GM18499 (cell line): Measurements from ENCODE around the gene SPAAR.
"Not testable (repeated sequence)": the region's sequence is repeated elsewhere in the genome, so short reads cannot be mapped to it uniquely, and the experiment has no call there.

ENCODE experiments used
- ATAC-seq: cut with Tn5 transposase; IDR thresholded peaks from one replicate; pipeline ENCODE4 v1.9.1; 2021; ENCODE audit warnings: moderate number of reproducible peaks; ENCODE audit not compliant: insufficient read depth, unreplicated experiment

Gene SPAAR

DNA sequence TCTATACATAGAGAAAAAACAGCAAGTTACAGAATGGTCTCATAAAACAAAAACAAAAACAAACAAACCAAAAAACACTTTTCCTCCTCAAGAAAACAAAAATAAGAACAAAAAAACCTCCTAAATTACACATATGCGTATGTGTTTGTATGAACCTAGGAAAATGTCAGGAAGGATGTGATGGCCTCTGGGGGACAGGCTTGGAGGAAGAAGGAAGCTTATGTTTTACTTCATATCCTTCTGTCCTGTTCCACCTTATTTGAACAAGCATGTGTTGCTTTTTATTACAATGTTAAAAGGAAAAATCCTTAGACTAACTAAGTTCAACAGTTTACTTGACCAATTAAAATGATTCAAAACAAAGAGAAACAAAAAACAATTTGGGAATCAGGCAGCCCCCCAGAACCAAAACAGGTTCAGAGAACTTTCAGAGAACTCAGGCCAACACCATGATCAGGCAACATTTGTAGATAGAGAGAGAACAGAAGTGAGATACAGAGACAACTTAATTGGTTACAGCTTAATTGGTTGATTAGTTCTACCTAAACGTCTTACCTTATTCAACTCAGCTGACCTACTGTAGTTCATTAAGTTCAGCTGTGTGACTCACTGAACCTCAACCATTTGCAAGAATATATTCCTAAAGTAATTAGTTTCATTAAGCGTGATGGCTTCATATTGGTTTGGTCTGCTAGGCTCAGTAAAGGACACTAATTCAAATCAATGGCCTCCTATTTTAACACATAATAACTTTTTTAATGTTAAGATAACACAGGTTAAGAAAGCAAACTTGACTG lies 10.1 kb downstream of the SPAAR start:
- no peak for ATAC-seq

DNA sequence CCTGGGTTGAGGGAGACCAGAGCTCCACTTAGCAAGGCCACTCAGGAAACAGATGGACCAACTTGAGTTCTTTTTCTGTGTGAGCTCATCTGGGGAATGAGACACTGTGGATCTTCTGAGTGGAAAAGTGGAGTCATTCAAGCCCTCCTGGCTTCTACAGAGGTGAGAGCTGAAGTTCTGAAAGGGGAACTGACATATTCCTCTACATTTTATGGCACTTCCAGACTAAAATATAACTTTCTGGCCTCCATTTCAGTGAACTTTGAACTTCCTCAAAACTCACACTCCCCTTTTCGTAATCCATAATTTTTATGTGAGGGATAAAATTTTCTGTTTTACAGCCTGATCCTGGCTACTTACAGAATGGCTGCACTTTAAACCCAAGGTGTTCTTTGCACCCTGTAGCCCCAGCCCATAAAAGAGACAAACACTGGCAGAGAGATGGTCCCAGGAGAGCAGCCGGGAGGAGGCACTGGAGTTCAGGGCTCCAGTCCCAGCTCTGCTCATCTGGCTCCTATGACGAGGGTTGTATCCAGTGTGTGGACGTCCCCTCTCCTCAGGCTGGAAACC lies 10.8 kb downstream of the SPAAR start:
- ATAC-seq = no peak

DNA sequence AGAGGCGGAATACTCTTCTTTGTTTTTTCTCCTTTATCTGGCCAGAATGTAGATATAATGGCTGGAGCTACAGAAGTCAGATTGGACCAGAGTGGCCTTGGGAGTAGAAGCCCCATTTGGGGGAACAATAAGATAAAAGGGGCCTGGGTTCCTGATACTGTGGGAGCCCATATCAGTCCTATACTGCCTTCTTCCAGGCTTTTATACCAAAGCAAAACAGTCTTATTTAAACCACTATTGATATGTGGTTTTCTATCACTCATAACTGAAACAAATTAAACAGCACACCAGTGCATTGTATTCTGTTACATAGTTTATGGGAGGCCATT lies 14.3 kb downstream of the SPAAR start:
- ATAC-seq = no peak

DNA sequence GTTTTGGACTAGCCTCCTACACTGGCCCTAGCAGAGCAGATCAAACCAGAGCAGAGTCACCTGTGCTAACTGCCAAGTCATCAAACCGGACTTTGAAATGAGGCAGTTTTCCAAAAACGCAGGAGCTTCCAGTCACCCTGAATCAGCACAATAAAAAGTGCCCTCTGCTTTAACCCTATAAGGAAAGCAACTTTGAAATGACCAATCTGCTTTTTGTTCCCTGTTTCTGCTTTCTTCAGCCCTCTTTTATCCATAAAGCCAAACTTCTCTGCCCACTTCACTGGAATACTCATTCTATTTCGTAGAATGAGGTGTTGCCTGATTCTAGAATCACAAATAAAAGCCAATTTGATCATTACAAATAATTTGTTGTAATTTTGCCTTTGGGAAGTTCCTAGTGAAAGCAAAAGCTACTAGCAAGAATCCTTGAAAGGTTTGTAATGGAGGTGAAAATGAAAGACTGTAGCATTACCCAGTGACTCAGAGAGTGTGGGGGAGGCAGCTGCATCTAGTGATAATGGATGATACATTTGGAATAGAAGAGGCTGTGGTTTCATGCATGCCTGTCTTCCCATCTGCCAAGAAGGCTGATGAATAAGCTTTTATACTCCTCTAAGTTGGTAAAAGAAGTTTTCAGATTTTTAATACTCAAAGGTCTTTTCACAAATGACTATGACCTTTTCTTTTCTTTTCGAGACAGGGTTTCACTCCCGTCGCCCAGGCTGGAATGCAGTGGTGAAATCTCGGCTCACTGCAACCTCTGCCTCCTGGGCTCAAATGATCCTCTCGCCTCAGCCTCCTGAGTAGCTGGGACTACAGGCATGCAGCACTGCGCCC lies 14.9 kb downstream of the SPAAR start:
- ATAC-seq = no peak

DNA sequence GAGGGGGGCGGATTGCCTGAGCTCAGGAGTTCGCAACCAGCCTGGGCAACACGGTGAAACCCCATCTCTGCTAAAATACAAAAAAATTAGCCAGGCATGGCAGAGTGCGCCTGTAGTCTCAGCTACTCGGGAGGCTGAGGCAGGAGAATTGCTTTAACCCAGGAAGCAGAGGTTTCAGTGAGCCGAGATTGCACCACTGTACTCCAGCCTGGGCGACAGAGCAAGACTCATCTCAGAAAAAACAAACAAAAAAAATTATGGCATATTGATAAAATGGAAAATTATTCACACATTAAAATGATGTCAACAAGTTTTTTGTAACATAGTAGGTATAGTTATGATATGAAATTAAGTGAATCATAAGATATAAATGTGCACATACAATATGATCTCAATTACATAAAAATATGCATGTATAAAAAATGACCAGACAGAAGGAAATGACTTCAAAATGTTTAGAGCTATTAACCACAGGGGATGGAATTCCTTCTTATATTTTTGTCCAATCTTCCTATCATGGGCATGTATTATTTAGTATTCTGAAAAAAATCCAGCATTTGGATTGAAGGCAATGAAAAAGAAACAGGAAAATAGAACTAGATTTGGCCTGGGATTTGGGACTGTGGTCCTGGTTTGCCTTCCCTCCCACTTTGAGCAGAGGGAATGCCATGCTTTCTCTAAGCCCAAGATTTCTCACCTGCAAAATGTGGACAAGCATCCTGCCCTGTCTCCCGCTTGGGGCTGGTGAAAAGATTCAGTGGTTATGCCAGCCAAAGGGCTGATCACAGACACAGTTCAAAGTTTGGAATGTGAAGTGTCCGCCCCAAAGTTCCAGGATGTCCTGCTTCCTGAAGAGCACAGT lies 19.5 kb downstream of the SPAAR start:
- no peak for ATAC-seq

DNA sequence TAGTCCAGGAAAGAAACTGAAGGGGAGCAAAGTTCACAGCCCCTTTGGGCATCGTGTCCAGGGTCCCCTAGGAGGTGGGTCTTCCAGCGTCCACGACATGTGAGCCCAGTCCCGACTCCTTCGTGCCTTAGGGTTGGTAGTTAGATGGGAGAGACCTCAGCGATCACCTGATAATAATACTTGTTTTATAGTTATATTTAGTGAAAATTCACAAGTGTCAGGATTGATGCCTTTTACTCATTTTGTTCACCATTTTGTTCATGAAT lies 20.1 kb downstream of the SPAAR start:
- no peak for ATAC-seq

DNA sequence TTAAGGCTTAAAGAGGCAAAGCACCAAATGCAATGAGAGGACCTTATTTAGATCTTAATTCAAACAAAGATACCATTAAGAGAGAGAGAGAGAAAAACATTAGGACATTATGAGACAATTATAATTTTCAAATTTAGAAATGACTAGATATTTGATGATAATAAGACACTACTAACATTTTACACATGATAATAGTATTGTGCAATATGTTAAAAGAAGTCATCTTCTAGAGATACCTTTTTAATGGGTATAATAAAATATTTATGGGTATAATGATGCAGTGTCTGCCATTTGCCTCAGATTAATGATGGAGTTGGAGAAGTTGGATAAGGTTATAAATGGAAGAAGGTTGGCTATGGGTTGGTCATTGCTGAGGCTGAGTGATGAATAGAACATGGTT lies 21.2 kb downstream of the SPAAR start:
- ATAC-seq = no peak

DNA sequence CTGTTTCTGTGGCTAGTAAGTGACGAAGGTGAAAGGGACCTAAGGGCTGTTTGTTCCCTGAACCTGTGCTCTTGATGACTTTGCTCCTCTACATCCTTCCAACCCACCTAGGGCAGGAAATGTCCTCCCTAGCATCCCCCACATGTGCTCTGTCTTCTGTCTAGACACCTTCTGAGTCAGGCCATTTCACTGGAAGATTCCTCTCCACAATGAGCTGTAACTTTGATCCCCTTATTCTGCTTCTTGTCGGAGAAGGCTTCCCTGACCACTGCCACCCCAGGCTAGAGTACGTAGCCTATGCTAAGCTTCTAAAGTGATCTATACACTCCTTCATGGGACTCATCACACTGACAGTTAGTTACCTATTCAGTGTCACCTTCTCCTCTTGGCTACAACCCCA lies 21.7 kb downstream of the SPAAR start:
- no peak for ATAC-seq

DNA sequence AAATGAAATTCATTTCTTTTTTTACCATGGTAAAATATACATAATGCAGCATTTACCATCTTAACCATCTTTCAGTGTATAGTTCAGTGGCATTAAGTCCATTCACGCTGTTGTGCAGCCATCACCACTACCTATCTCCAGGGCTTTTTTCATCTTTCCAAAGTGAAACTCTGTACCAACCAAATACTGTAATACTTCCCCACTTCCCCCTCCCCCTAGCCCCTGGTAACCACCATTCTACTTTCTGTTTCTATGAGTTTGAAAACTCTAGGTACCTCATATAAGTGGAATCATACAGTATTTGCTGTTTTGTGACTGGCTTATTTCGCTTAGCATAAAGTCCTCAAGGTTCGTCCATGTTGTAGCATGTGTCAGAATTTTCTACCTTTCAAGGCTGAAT lies 23.4 kb downstream of the SPAAR start:
- ATAC-seq = no peak

DNA sequence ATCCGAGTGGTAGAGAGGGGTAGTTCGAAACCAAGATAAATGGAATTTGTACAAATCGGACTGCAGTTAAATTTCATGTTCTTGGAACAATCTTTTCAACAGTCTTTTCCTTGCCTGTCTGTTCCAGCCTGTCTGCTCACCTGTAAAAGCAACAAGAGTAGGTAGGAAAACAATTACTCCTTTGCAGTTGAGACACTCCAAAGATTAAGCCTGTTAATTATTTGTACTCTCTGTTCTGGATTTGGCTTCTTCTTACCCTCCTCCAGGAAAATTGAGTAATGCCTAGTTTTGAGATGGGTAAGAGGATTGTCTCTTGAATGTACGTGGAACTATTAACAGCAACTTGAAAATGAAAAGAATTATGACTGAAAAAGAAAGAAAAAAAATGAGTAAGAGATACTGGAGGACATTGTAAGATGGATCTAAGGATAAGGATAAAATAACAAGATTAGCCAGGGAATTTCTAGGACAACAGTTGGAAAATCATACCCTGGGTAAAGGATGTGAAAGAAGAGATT lies 24.3 kb downstream of the SPAAR start:
- ATAC-seq = no peak

DNA sequence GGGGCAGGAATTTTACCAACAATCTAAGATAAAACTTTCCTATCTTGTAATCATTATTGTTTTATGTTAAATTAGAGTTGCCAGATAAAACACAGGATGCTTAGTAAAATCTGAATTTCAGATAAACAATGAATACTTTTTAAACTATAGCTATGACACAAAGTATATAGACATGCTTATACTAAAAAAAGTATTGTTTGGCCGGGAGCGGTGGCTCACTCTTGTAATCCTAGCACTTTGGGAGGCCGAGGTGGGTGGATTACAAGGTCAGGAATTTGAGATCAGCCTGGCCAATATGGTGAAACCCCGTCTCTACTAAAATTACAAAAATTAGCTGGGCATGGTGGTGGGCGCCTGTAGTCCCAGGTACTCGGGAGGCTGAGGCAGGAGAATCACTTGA lies 24.8 kb downstream of the SPAAR start:
- not testable (repeated sequence) for ATAC-seq

DNA sequence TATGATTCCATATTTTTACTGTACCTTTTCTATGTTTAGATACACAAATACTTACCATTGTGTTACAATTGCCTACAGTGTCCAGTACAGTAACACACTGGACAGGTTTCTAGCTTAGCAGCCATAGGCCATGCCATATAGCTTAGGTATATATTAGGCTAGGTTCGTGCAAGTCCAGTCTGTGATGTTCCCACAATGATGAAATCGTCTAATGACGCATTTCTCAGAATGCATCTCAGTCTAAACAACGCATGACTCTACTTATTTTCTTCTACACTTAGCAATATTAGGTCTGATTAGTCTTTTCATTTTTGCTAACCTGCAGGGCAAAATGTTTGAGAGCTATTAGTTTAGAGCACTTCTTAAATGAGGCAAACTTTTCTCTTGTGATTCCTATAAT lies 26.0 kb downstream of the SPAAR start:
- no peak for ATAC-seq

DNA sequence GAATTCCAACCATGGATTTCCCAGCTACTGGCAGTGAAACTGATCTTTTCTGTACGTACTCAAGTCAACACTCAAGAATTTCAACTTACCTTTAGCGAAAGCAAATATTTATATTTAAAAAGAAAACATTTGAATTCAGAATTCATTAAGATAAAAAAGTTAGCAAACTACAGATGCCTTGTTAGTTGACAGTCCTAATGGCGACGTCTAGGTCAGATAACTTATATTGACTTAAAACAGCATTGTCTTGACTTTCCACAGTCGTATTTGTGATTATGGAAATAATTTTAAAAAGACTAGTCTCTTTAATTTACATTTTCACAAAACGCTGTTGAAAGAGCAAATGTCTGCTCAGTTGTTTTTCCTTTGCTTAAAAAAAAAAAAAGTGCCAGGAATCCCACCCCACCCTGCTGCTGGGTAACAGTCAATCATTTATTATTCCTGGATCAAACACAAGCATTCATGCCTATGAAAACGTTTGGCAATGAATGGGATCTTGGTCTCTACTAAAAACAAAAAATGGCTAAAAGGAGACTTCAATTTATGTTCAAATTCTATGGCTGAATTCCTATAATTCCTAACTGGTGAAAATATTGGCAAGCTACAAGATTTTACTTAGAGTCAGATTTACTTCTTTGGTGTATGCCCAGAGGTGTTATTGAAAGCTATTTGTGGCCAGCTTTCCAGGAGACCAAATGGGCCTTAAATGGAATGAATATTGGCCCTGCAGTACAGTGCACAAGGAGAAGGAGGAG lies 26.6 kb downstream of the SPAAR start:
- ATAC-seq = no peak

DNA sequence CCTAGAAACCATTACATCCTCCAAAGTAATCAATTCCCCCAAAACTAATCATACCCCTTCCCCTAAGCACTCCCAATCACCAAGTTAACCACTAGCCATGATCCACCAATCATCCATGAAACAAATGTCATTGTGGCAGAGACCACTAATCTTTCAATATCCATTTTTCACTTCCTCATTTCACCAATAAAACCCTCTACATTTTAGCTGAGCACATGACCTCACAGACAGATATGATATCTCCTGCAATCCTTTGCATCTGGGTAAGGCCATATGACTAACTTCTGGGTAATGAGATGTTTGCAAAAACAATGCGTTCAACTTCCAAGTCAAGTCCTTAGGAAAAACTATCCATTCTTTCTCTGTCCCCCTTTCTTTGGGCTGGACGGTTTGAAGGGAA lies 27.9 kb downstream of the SPAAR start:
- ATAC-seq = no peak

DNA sequence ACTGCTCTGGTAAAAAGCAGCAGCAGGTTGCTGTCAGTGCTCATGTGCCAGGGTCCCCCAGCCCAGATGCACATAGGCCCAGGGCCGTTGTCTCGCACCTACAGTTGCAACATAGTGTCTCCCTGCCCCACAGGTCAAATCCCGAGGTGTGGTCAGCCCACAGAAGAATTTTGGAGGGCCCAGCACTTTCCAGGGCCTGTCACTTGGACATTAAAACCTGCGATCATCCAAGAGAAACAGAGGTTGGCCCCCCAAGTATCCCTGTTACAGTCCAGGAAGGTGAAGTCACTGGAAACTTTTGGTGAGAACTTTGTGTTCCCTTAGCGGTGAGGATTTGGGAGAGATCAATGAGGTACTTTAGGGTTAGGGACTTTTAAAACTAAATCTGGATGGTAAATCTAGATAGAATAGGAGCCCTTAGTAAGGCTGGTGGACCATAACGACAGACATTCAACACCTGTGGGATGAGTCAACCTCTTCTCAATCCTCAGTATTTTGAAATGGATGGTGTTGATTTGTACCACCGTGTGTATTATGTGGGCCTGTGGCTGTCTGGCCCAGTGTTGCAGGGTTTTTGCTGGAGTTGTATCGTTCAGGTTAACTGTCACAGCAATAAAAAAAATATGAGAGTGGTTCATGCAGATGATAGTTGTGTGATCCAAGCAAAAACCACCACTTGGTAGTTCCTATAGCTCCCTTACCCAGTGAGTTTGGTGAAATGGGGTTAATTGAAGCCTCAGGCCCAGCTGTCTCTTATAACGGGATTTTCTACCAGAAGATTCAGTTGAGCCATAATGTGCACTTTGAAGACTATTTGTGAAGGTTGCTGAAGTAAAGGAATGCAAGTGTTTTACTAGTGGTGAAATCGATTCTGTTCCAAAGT lies 29.4 kb downstream of the SPAAR start:
- ATAC-seq = no peak

DNA sequence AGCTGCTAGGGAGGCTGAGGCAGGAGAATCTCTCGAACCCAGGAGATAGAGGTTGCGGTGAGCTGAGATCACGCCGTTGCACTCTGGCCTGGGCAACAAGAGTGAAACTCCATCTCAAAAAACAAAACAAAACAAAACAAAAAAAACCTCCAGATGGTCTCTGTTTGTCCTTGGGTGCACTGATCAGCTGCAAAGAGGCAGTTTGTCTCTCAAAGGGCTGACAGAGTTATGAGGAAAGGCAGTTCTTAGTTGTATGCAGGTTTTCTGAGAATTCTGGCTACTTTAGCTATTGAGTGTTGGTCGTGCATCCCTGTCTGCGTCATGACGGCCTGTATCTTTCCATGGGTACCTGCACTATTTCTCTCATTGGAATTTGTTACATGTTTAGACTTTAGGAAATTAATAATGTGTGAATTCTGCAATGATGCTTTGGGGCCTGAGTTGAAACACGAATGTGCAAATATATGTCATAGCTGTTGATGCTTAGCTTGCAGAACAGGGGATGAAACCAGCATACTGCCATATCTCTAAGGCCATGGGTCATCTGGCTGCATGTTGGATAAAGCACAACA lies 30.5 kb downstream of the SPAAR start:
- ATAC-seq = no peak

DNA sequence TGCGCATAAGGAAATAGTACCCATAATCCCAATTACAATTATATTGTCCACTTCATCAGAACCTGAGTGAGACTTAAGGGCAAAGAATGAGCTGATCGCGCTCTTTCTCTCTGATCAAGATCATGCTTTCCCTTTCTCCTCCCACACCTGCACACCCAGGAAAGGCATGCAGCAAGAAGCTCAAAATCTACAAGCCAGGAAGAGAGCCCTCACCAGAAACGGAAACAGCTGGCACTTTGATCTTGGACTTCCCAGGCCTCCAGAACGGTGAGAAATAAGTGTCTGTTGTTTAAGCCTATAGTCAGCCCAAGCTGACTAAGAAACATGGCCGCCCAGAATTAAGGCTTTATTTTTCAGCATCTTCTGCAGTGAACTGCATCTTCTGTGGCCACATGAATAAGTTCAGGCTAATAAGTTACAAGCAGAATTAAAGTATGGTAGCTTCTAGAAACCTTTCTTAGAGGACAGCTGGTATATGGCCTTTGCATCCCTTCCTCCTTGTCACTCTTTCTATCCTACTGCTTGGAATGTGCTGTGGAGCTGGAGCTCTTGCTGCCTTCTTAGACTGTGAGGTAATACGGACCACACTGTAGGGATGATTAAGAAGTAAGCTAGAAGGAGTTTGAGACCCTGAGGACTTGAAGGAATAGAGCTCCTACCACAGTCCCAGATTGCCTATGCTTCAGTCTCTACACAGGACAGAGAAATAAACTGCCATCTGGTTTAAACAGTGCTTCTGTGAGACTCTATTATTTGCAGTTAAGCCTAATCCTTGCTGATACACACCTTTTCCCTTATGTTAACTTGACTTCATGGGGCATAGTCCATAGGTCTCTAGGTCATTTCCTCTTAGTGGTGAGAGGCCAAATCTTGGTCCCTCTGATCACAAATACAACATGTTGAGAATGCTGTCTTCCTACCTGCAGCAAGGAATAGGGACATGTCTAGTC lies 31.4 kb downstream of the SPAAR start:
- ATAC-seq = no peak

DNA sequence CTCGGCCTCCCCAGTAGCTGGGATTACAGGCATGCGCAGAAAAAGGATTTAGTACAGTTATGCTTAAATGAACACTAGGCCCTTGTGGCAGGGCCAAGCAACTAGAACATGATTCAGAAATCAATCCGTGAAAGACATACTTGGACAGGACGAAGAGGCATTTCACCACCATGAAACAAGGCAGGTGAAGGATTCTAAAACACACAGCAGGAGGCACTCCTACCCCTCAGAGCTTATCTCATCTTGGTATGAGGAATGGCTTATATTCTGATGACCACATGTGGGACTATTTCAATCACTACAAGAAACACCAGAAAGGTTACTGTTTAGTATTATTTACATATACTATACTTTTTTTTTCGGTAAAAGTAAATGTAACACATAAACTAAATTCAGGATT lies 33.0 kb downstream of the SPAAR start:
- no peak for ATAC-seq
